Heart left ventricle (tissue), 16 donors: ENCODE results near the gene CACNA1C. TPM values are rescaled to one million over a fixed set of nuclear protein-coding genes. Genes with fewer than 3 reads are reported as not detected.

Source experiments
- ATAC-seq, 4 donors: fragments of 200-7000 bp; cut with Tn5 transposase; one replicate each; pipeline ENCODE4 v1.9.1; 2020 to 2022; ENCODE audit warnings: moderate library complexity in 4 of 4, mild to moderate bottlenecking in 3 of 4, moderate number of reproducible peaks in 1 of 4
- DNase-seq, 5 donors: peaks; one replicate each; pipeline ENCODE4 v3.0.0-alpha.2; 2020
- H3K27ac ChIP-seq, 12 donors: fragments of 200-600 bp; sonication (generic) in 4 of 12; one replicate each; pipeline versions ENCODE4 v1.5.0 to v1.8.0; 2016 to 2022; ENCODE audit warnings: mild to moderate bottlenecking in 2 of 12
- H3K27me3 ChIP-seq, 9 donors: fragments of 200-600 bp; sonication (generic) in 2 of 9; one replicate each; pipeline versions ENCODE4 v1.5.1 to v1.8.0; 2016 to 2022; ENCODE audit warnings: mild to moderate bottlenecking in 3 of 9
- H3K36me3 ChIP-seq, 9 donors: fragments of 200-600 bp; sonication (generic) in 2 of 9; one replicate each; pipeline versions ENCODE4 v1.5.0 to v1.8.0; 2018 to 2022; ENCODE audit warnings: mild to moderate bottlenecking in 2 of 9
- H3K4me1 ChIP-seq, 12 donors: fragments of 200-600 bp; sonication (generic) in 4 of 12; one replicate each; pipeline versions ENCODE4 v1.5.0 to v1.8.0; 2016 to 2022; ENCODE audit warnings: mild to moderate bottlenecking in 3 of 12
- H3K4me3 ChIP-seq, 12 donors: fragments of 200-600 bp; sonication (generic) in 4 of 12; one replicate each; pipeline versions ENCODE4 v1.5.0 to v1.8.0; 2017 to 2022; ENCODE audit warnings: mild to moderate bottlenecking in 9 of 12, moderate library complexity in 4 of 12
- H3K9me3 ChIP-seq, 12 donors: fragments of 200-600 bp; sonication (generic) in 4 of 12; one replicate each; pipeline versions ENCODE4 v1.5.0 to v1.8.0; 2016 to 2022; ENCODE audit warnings: mild to moderate bottlenecking in 1 of 12
- CTCF ChIP-seq, 12 donors: fragments of 200-600 bp; sonication (generic) in 4 of 12; IDR thresholded peaks; one replicate each; pipeline versions ENCODE4 v1.5.0 to v1.8.0; 2018 to 2022; ENCODE audit warnings: antibody characterized with exemption in 12 of 12, mild to moderate bottlenecking in 5 of 12
- POLR2A ChIP-seq, 2 donors: fragments of 450-650 bp; IDR thresholded peaks; one replicate each; pipeline ENCODE4 v1.6.1; 2017; ENCODE audit warnings: antibody characterized with exemption in 2 of 2, mild to moderate bottlenecking in 2 of 2, moderate library complexity in 2 of 2
- WGBS, 4 donors: extraction: QIAGEN DNeasy Blood & Tissue Kit in 2 of 4; methylation state at CpG; one replicate each; pipeline versions ENCODE4 v1.1.5 to v1.1.7; 2013 to 2018; 5-methylcytosine and 5-hydroxymethylcytosine counted together
- intact Hi-C, 10 donors: fragments of 100-400 bp; cut with DNase I; formaldehyde crosslinking; loops; one replicate each; pipeline versions ENCODE4 v1.11.1 to v1.14.2; 2022
- polyA plus RNA-seq, 2 donors: library from polyadenylated mRNA; stranded (reverse); fragments of 200-250 nt; gene quantifications; one replicate each; pipeline ENCODE4 v1.2.3, GENCODE V29; 2013
- total RNA-seq, 9 donors: library from RNA; depleted of rRNA in 2 of 9; stranded (reverse); fragments of >200 nt in 2 of 9; fragmentation: NEBNext Ultra II Directional in 3 of 9; extraction: Animal tissue kit (Norgen Biotek cat#: 25700) in 3 of 9; gene quantifications; one replicate each; pipeline versions ENCODE4 v1.1.0 to v1.2.4, GENCODE V29; 2016 to 2023
- donor health status: ischemic (EF 13 %, LVEDD 7.1; RV severe dilation, severe dysfunction).
- donor health status: healthy with polysubstance abuse.
- donor health status: DM: no; HTN: yes; CAD: no.
- donor health status: DM: no; HTN: no; CAD: no.
- donor health status: ischemic (EF 25% LVEDD 6.9; RV normal size, moderate dysfunction).
- donor health status: ischemic (EF 25% LVEDD 5.7; RV mildly dilated, moderate dysfunction).
- donor health status: healthy.
- donor health status: DM: yes; HTN: yes; CAD: no.
- donor health status: ischemic (EF 35%, LVEDD 5.7; RV mildly dilated, moderate dysfunction).
- donor health status: nonischemic (EF 11% LVEDD 7.7; RV severe dilation, severe dysfunction).
- donor health status: DM: yes; HTN: yes; CAD: no.
- donor health status: PGD.
- donor health status: ischemic (EF 29% LVEDD 5.4; RV normal size, mild dysfunction).
- donor health status: nonischemic (EF 23%, LVEDD 6.1; RV moderate dilation, normal function).

CACNA1C gene
- total and polyA plus RNA-seq, 11 donors, result 41.9 to 196 (median 164) TPM

- Histone ChIP-seq H3K4me1 (peaks cover 4 to 57% (median 24%) of the 10 kb centered on the region in 12 donors), H3K9me3 (no peaks in the 10 kb centered on the region), H3K27ac (no peak overlapping the region), H3K36me3 (peaks cover 0 to 57% (median 4%) of the 10 kb centered on the region in 9 donors), H3K4me3 (no peak overlapping the region), H3K27me3 (no peaks in the 10 kb centered on the region)
- intact Hi-C loops, result loop anchor here in 3 of 10 donors (5.0 kb wide), 3 partner anchors 38 to 128 kb away; no protein-coding TSS in a partner anchor
- 87 to 93% (median 89%) methylated on average over 20 of the region's 20 CpGs for WGBS, 4 donors
- ATAC-seq (no peak), DNase-seq (no peak)
- TF ChIP-seq CTCF (IDR thresholded peaks at IDR 0.05) (no peak), POLR2A (IDR thresholded peaks at IDR 0.05) (no peak)
These were observed 401.9 kb downstream of the CACNA1C start for GRCh38 chr12:2454601-2455177.

GRCh38 chr12:2455410-2455809, 402.6 kb downstream of the CACNA1C start:
- H3K36me3 ChIP-seq, result peaks cover 0 to 59% (median 4%) of the 10 kb centered on the region in 9 donors
- H3K4me3 ChIP-seq, result no peak overlapping the region
- intact Hi-C loops, result loop anchor here in 3 of 10 donors (5.0 kb wide), 2 partner anchors 37 to 127 kb away; no protein-coding TSS in a partner anchor
- no peaks in the 10 kb centered on the region for H3K27me3 ChIP-seq
- H3K4me1 ChIP-seq, result peaks cover 4 to 57% (median 24%) of the 10 kb centered on the region in 12 donors
- H3K9me3 ChIP-seq, result no peaks in the 10 kb centered on the region
- WGBS, 4 donors, result 97 to 99% (median 98%) methylated on average over 9 of the region's 9 CpGs
- no peak for ATAC-seq
- TF ChIP-seq CTCF (IDR thresholded peaks at IDR 0.05), result no peak
- no peak for TF ChIP-seq POLR2A (IDR thresholded peaks at IDR 0.05)
- DNase-seq, result no peak
- H3K27ac ChIP-seq, result no peak overlapping the region

GRCh38 chr12:2456122-2456812, 403.5 kb downstream of the CACNA1C start:
- Histone ChIP-seq H3K4me1 (peaks cover 4 to 49% (median 22%) of the 10 kb centered on the region in 12 donors), H3K27me3 (no peaks in the 10 kb centered on the region), H3K9me3 (no peaks in the 10 kb centered on the region), H3K4me3 (no peak overlapping the region), H3K36me3 (peaks cover 0 to 65% (median 6%) of the 10 kb centered on the region in 9 donors), H3K27ac (peak overlapping the region in 9 of 12 donors; percentile 30 to 87 (median 79))
- ATAC-seq (no peak), DNase-seq (no peak)
- intact Hi-C loops, result loop anchor here in 3 of 10 donors (5.0 kb wide), 2 partner anchors 36 to 126 kb away; no protein-coding TSS in a partner anchor
- 82 to 90% (median 88%) methylated on average over 11 to 12 of the region's 12 CpGs for WGBS, 4 donors
- TF ChIP-seq CTCF (IDR thresholded peaks at IDR 0.05), result no peak
- no peak for TF ChIP-seq POLR2A (IDR thresholded peaks at IDR 0.05)

GRCh38 chr12:2456813-2457186, 404.0 kb downstream of the CACNA1C start:
- peaks cover 4 to 46% (median 22%) of the 10 kb centered on the region in 12 donors for H3K4me1 ChIP-seq
- peak overlapping the region; percentile 54 to 87 (median 78) for H3K27ac ChIP-seq
- TF ChIP-seq CTCF (IDR thresholded peaks at IDR 0.05), result no peak
- no peaks in the 10 kb centered on the region for H3K9me3 ChIP-seq
- no peak for ATAC-seq
- intact Hi-C loops, result loop anchor here in 3 of 10 donors (5.0 kb wide), 2 partner anchors 36 to 126 kb away; no protein-coding TSS in a partner anchor
- peaks cover 0 to 70% (median 6%) of the 10 kb centered on the region in 9 donors for H3K36me3 ChIP-seq
- DNase-seq, result no peak
- H3K27me3 ChIP-seq, result no peaks in the 10 kb centered on the region
- 84 to 94% (median 90%) methylated on average over 6 of the region's 6 CpGs for WGBS, 4 donors
- H3K4me3 ChIP-seq, result no peak overlapping the region
